Islet of Langerhans (tissue), 1 donor: ENCODE measurements around the gene QPRT.
"Not testable (repeated sequence)": the region's sequence is repeated elsewhere in the genome, so short reads cannot be mapped to it uniquely, and the experiment has no call there.

Source experiments
- FAIRE-seq: peaks from one replicate; lab custom pipeline; 2011; peaks lifted over from hg19 to GRCh38; lab: Jason Lieb, UNC

QPRT gene

GRCh38 chr16:29663016-29663806 lies 15.8 kb upstream of the QPRT start, which contains the start of gene SPN:
Gene SPN (plus strand): TSS chr16:29663247. CDS start chr16:29663729, 482 bp downstream.
- no peak for FAIRE-seq

GRCh38 chr16:29663807-29664090 lies 15.2 kb upstream of the QPRT start:
- no peak for FAIRE-seq

- FAIRE-seq = no peak
Observed at GRCh38 chr16:29664091-29664921, 14.7 kb upstream of the QPRT start.

GRCh38 chr16:29665294-29666077 lies 13.5 kb upstream of the QPRT start:
- FAIRE-seq = no peak

GRCh38 chr16:29667322-29667610 lies 11.7 kb upstream of the QPRT start:
- FAIRE-seq = not testable (repeated sequence)

GRCh38 chr16:29667755-29668154 lies 11.2 kb upstream of the QPRT start:
- no peak for FAIRE-seq

GRCh38 chr16:29668267-29668666 lies 10.7 kb upstream of the QPRT start:
- no peak for FAIRE-seq

GRCh38 chr16:29673501-29673900 lies 5.5 kb upstream of the QPRT start:
- FAIRE-seq = no peak

- no peak for FAIRE-seq
Observed at GRCh38 chr16:29674188-29674587, 4.8 kb upstream of the QPRT start.

- no peak for FAIRE-seq
Observed at GRCh38 chr16:29675811-29676643, 3.0 kb upstream of the QPRT start.

GRCh38 chr16:29676989-29677785 lies 1.8 kb upstream of the QPRT start:
- FAIRE-seq = no peak

GRCh38 chr16:29680180-29680598 lies 1.2 kb downstream of the QPRT start:
- no peak for FAIRE-seq

GRCh38 chr16:29683543-29684090 lies 4.6 kb downstream of the QPRT start:
- no peak for FAIRE-seq

- no peak for FAIRE-seq
Observed at GRCh38 chr16:29684679-29685078, 5.7 kb downstream of the QPRT start.

- no peak for FAIRE-seq
Observed at GRCh38 chr16:29686740-29687332, 7.9 kb downstream of the QPRT start.

- FAIRE-seq = no peak
Observed at GRCh38 chr16:29687755-29688154, 8.8 kb downstream of the QPRT start.

- FAIRE-seq = no peak
Observed at GRCh38 chr16:29688172-29688571, 9.2 kb downstream of the QPRT start.

GRCh38 chr16:29689490-29690351 lies 10.7 kb downstream of the QPRT start:
- not testable (repeated sequence) for FAIRE-seq

- FAIRE-seq = not testable (repeated sequence)
Observed at GRCh38 chr16:29692606-29693005, 13.6 kb downstream of the QPRT start.
